ENCODE measurements around the gene SOSTDC1.

SOSTDC1 gene

GRCh38 chr7:16417906-16418305 is 47.6 kb downstream of the SOSTDC1 start:
- H3K4me3 ChIP-seq (ENCODE audit: low read depth, low read length) = no peak overlapping the region
- in situ Hi-C loops (cut with HindIII; ENCODE audit: low sequenced_read_pairs) = no loop called here
- no peak for DNase-seq (ENCODE audit: low read depth, low spot score)
- TF ChIP-seq, protein P1, sequence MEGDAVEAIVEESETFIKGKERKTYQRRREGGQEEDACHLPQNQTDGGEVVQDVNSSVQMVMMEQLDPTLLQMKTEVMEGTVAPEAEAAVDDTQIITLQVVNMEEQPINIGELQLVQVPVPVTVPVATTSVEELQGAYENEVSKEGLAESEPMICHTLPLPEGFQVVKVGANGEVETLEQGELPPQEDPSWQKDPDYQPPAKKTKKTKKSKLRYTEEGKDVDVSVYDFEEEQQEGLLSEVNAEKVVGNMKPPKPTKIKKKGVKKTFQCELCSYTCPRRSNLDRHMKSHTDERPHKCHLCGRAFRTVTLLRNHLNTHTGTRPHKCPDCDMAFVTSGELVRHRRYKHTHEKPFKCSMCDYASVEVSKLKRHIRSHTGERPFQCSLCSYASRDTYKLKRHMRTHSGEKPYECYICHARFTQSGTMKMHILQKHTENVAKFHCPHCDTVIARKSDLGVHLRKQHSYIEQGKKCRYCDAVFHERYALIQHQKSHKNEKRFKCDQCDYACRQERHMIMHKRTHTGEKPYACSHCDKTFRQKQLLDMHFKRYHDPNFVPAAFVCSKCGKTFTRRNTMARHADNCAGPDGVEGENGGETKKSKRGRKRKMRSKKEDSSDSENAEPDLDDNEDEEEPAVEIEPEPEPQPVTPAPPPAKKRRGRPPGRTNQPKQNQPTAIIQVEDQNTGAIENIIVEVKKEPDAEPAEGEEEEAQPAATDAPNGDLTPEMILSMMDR (IDR thresholded peaks at IDR 0.05; ENCODE audit: low read depth, low read length) = no peak

DNA sequence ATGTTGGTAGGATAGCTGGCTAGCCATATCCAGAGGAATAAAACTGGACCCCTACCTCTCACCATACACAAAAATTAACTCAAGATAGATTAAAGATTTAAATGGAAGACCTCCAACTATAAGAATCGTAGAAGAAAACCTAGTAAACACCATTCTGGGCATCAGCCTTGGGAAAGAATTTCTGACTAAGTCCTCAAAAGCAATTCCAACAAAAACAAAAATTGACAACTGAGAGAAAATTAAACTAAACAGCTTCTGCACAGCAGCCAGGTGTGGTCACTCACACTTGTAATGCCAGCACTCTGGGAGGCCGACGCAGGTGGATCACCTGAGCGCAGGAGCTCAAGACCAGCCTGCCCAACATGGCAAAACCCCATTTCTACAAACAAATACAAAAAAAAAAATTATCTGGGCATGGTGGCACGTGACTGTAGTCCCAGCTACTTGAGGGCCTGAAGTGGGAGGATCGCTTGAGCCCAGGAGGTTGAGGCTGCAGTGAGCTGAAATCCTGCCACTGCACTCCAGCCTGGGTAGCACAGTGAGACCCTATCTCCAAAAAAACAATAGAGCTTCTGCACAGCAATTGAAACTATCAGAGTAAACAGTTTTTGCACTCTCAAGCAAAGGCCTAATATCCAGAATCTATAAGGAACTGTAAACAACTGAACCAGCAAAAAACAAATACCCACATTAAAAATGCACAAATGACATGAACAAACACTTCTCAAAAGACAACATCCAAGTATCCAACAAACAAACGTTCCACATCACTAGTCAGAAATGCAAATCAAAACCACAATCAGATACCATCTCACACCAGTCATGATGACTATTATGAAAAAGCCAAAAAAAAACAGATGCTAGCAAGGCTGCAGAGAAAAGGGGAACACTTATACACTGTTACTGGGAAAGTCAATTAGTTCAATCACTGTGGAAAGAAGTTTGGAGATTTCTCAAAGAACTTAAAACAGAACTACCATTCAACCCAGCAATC is 49.0 kb downstream of the SOSTDC1 start:
- DNase-seq (ENCODE audit: low read depth, low spot score) = peak; percentile 63
- in situ Hi-C loops (cut with HindIII; ENCODE audit: low sequenced_read_pairs) = no loop called here
- TF ChIP-seq, protein P1 (IDR thresholded peaks at IDR 0.05; ENCODE audit: low read depth, low read length) = no peak
- H3K4me3 ChIP-seq (ENCODE audit: low read depth, low read length) = no peak overlapping the region

- no peak overlapping the region for H3K4me3 ChIP-seq (ENCODE audit: low read depth, low read length)
- no peak for DNase-seq (ENCODE audit: low read depth, low spot score)
- in situ Hi-C loops (cut with HindIII; ENCODE audit: low sequenced_read_pairs) = no loop called here
- TF ChIP-seq, protein P1 (IDR thresholded peaks at IDR 0.05; ENCODE audit: low read depth, low read length) = no peak
Measured at GRCh38 chr7:16412274-16413254, 53.0 kb downstream of the SOSTDC1 start.

Measured in astrocyte of the spinal cord (primary cell).